HG02571 (cell line): ENCODE results near the gene IQSEC1.

Experiments used
- ATAC-seq: cut with Tn5 transposase; IDR thresholded peaks from one replicate; pipeline ENCODE4 v1.9.1; 2021; ENCODE audit warnings: mild to moderate bottlenecking, moderate library complexity; ENCODE audit not compliant: unreplicated experiment

The IQSEC1 gene

GRCh38 chr3:13073326-13074005, at the start of gene IQSEC1:
TSS of gene IQSEC1 (minus strand) at chr3:13073429. CDS start at chr3:13073014, 415 bp downstream.
- ATAC-seq, result peak; percentile 49

GRCh38 chr3:13122081-13123012, 49.1 kb upstream of the IQSEC1 start:
- no peak for ATAC-seq

- no peak for ATAC-seq
Observed at GRCh38 chr3:13121553-13122001, 48.3 kb upstream of the IQSEC1 start.

- ATAC-seq, result no peak
Observed at GRCh38 chr3:13120928-13121552, 47.8 kb upstream of the IQSEC1 start.

- no peak for ATAC-seq
Observed at GRCh38 chr3:13120289-13120927, 47.2 kb upstream of the IQSEC1 start.

- ATAC-seq, result no peak
Observed at GRCh38 chr3:13119471-13120220, 46.4 kb upstream of the IQSEC1 start.

GRCh38 chr3:13116426-13116825, 43.2 kb upstream of the IQSEC1 start:
- no peak for ATAC-seq

- no peak for ATAC-seq
Observed at GRCh38 chr3:13115991-13116390, 42.8 kb upstream of the IQSEC1 start.

GRCh38 chr3:13115576-13115910, 42.3 kb upstream of the IQSEC1 start:
- ATAC-seq, result no peak

GRCh38 chr3:13114811-13115575, 41.8 kb upstream of the IQSEC1 start:
- ATAC-seq, result no peak

GRCh38 chr3:13113346-13114330, 40.4 kb upstream of the IQSEC1 start:
- no peak for ATAC-seq

- ATAC-seq, result no peak
Observed at GRCh38 chr3:13112521-13113345, 39.5 kb upstream of the IQSEC1 start.

- ATAC-seq, result no peak
Observed at GRCh38 chr3:13111873-13112520, 38.8 kb upstream of the IQSEC1 start.

- peak; percentile 6 for ATAC-seq
Observed at GRCh38 chr3:13111173-13111872, 38.1 kb upstream of the IQSEC1 start.

- peak; percentile 61 for ATAC-seq
Observed at GRCh38 chr3:13110678-13111116, 37.5 kb upstream of the IQSEC1 start.

GRCh38 chr3:13109516-13109915, 36.3 kb upstream of the IQSEC1 start:
- ATAC-seq, result no peak
